GM10266 (cell line): Measurements from ENCODE around the gene LYPD4.

Source experiments
- DNase-seq: peaks from one replicate; pipeline ENCODE4 v3.0.0; 2012; ENCODE audit errors: extremely low spot score
- CTCF ChIP-seq: IDR thresholded peaks from 2 replicates; pipeline ENCODE4 v1.5.1; 2012; ENCODE audit warnings: mild to moderate bottlenecking, low read depth; ENCODE audit not compliant: control insufficient read depth, insufficient read depth; ENCODE audit errors: missing control alignments

LYPD4 gene

GRCh38 chr19:41821003-41821735 is 23.3 kb downstream of the LYPD4 start:
- DNase-seq, result peak; percentile 79
- TF ChIP-seq CTCF, result peak; percentile 70

GRCh38 chr19:41816761-41817160 is 27.7 kb downstream of the LYPD4 start:
- no peak for TF ChIP-seq CTCF
- no peak for DNase-seq

GRCh38 chr19:41815301-41815700 is 29.2 kb downstream of the LYPD4 start:
- DNase-seq, result no peak
- TF ChIP-seq CTCF, result no peak

- DNase-seq, result no peak
- TF ChIP-seq CTCF, result no peak
Observed at GRCh38 chr19:41813911-41814310, 30.6 kb downstream of the LYPD4 start.

GRCh38 chr19:41811981-41812380 is 32.5 kb downstream of the LYPD4 start:
- TF ChIP-seq CTCF, result no peak
- no peak for DNase-seq

GRCh38 chr19:41811036-41811435 is 33.4 kb downstream of the LYPD4 start:
- no peak for DNase-seq
- no peak for TF ChIP-seq CTCF

GRCh38 chr19:41810301-41810700 is 34.2 kb downstream of the LYPD4 start:
- TF ChIP-seq CTCF, result no peak
- DNase-seq, result no peak
